IMR-90 (cell line): ENCODE measurements around the gene TMEM256. TPM values are rescaled to one million over a fixed set of nuclear protein-coding genes. Genes with fewer than 3 reads are reported as not detected.

Source experiments
- ATAC-seq: fragments of 200-7000 bp; cut with Tn5 transposase; 2 replicates; pipeline ENCODE4 v1.9.1; 2020; ENCODE audit warnings: low read depth, mild to moderate bottlenecking, moderate library complexity
- BruUV-seq: library from RNA; stranded (reverse); fragments of 400-500 nt; replicated peaks from 2 replicates; lab custom pipeline; 2021; lab: Mats Ljungman, UMichigan
- CTCF ChIA-PET: fragments of 300-600 bp; formaldehyde crosslinking; extraction: SDS; loops from one replicate; lab custom pipeline; 2021; ENCODE audit warnings: antibody characterized with exemption; lab: Yijun Ruan, JAX
- POLR2A ChIA-PET: fragments of 300-600 bp; sonication (Branson Sonifier 250); formaldehyde crosslinking; loops from one replicate; lab custom pipeline; 2022; ENCODE audit warnings: antibody characterized with exemption; ENCODE audit not compliant: unreplicated experiment; lab: Charles Lee
- DNase-seq: peaks from one replicate; pipeline ENCODE4 v3.0.0; 2013
- H2AFZ ChIP-seq: replicated peaks from 2 replicates; pipeline ENCODE3; 2013; ENCODE audit warnings: low read length, mild to moderate bottlenecking; ENCODE audit not compliant: poor library complexity
- H2AK5ac ChIP-seq: 2 replicates; pipeline ENCODE4 v1.6.1; 2013; ENCODE audit warnings: low read depth, low read length, inconsistent platforms
- H2AK9ac ChIP-seq: replicated peaks from 2 replicates; pipeline ENCODE3; 2013; ENCODE audit warnings: mild to moderate bottlenecking, low read depth, low read length, moderate library complexity; ENCODE audit not compliant: poor library complexity
- H2BK120ac ChIP-seq: 2 replicates; pipeline ENCODE4 v1.6.1; 2013; ENCODE audit warnings: low read depth, low read length, inconsistent platforms
- H2BK15ac ChIP-seq: 3 replicates; pipeline ENCODE4 v1.6.1; 2013; ENCODE audit warnings: low read depth, low read length, inconsistent platforms
- H2BK20ac ChIP-seq: 2 replicates; pipeline ENCODE4 v1.6.1; 2013; ENCODE audit warnings: low read depth, mild to moderate bottlenecking, inconsistent platforms, low read length, moderate library complexity
- H2BK5ac ChIP-seq: 2 replicates; pipeline ENCODE4 v1.6.1; 2013; ENCODE audit warnings: mild to moderate bottlenecking, low read depth, low read length, inconsistent platforms; ENCODE audit not compliant: poor library complexity, severe bottlenecking
- H3K14ac ChIP-seq: replicated peaks from 2 replicates; pipeline ENCODE4 v1.6.1; 2013; ENCODE audit warnings: low read depth, low read length, inconsistent platforms
- H3K18ac ChIP-seq: 2 replicates; pipeline ENCODE4 v1.6.1; 2013; ENCODE audit warnings: low read depth, low read length, control low read depth
- H3K23ac ChIP-seq: 2 replicates; pipeline ENCODE4 v1.6.1; 2013; ENCODE audit warnings: low read depth, low read length, inconsistent platforms
- H3K27ac ChIP-seq: 2 replicates; pipeline ENCODE4 v1.5.1; 2013; ENCODE audit warnings: mild to moderate bottlenecking, control low read depth, low read length; ENCODE audit not compliant: insufficient read depth
- H3K27me3 ChIP-seq: 2 replicates; pipeline ENCODE4 v1.6.1; 2013; ENCODE audit warnings: low read length; ENCODE audit not compliant: control insufficient read depth, insufficient read depth
- H3K36me3 ChIP-seq: 2 replicates; pipeline ENCODE4 v1.6.1; 2013; ENCODE audit warnings: low read length, mixed read lengths; ENCODE audit not compliant: control insufficient read depth, insufficient read depth
- H3K4ac ChIP-seq: 2 replicates; pipeline ENCODE4 v1.6.1; 2013; ENCODE audit warnings: low read depth, low read length, inconsistent platforms
- H3K4me1 ChIP-seq: 2 replicates; pipeline ENCODE4 v1.6.1; 2013; ENCODE audit warnings: low read length, mixed read lengths; ENCODE audit not compliant: control insufficient read depth, insufficient read depth
- H3K4me2 ChIP-seq: 2 replicates; pipeline ENCODE4 v1.6.1; 2013; ENCODE audit warnings: low read depth, mild to moderate bottlenecking, control low read depth, low read length, moderate library complexity
- H3K4me3 ChIP-seq: 2 replicates; pipeline ENCODE4 v1.5.1; 2013; ENCODE audit warnings: low read depth, mild to moderate bottlenecking, control low read depth, low read length, moderate library complexity; ENCODE audit not compliant: insufficient read depth
- H3K56ac ChIP-seq: 2 replicates; pipeline ENCODE4 v1.6.1; 2013; ENCODE audit warnings: low read length, inconsistent platforms; ENCODE audit not compliant: insufficient read depth; ENCODE audit errors: extremely low read depth
- H3K79me1 ChIP-seq, 2 experiments: 2 replicates each; pipeline ENCODE4 v1.6.1; 2013; ENCODE audit warnings: low read length in 2 of 2, inconsistent platforms in 1 of 2, low read depth in 1 of 2
- H3K9ac ChIP-seq: 2 replicates; pipeline ENCODE4 v1.6.1; 2013; ENCODE audit warnings: low read depth, low read length, control low read depth
- H3K9me1 ChIP-seq: 2 replicates; pipeline ENCODE4 v1.6.1; 2013; ENCODE audit warnings: low read length, inconsistent platforms; ENCODE audit not compliant: insufficient read depth
- H3K9me3 ChIP-seq: 2 replicates; pipeline ENCODE4 v1.6.1; 2013; ENCODE audit warnings: low read length; ENCODE audit not compliant: control insufficient read depth, insufficient read depth
- H4K20me1 ChIP-seq: 2 replicates; pipeline ENCODE4 v1.6.1; 2013; ENCODE audit warnings: low read length, inconsistent platforms; ENCODE audit not compliant: insufficient read depth
- H4K5ac ChIP-seq: 2 replicates; pipeline ENCODE4 v1.6.1; 2013; ENCODE audit warnings: mild to moderate bottlenecking, low read depth, low read length, control low read depth
- H4K8ac ChIP-seq, 2 experiments: 2 replicates each; pipeline ENCODE4 v1.6.1; 2013; ENCODE audit warnings: low read depth in 2 of 2, low read length in 2 of 2, control low read depth in 1 of 2, inconsistent platforms in 1 of 2
- H4K91ac ChIP-seq: 2 replicates; pipeline ENCODE4 v1.6.1; 2013; ENCODE audit warnings: low read depth, low read length, inconsistent platforms; ENCODE audit not compliant: insufficient read depth
- BHLHE40 ChIP-seq: fragments of 150-350 bp; IDR thresholded peaks from 2 replicates; pipeline ENCODE4 v1.6.1; 2016; ENCODE audit warnings: mild to moderate bottlenecking, low read depth, low read length
- CHD1 ChIP-seq: IDR thresholded peaks from 2 replicates; pipeline ENCODE4 v1.6.1; 2012; ENCODE audit warnings: low read depth, low read length, improper control_type of control experiment
- MXI1 ChIP-seq: IDR thresholded peaks from 2 replicates; pipeline ENCODE4 v1.6.1; 2012; ENCODE audit warnings: low read depth, mild to moderate bottlenecking, low read length, moderate library complexity, borderline replicate concordance
- NFE2L2 ChIP-seq: fragments of 150-350 bp; IDR thresholded peaks from 2 replicates; pipeline ENCODE4 v1.6.1; 2016; ENCODE audit warnings: low read depth, mild to moderate bottlenecking, low read length
- SMC3 ChIP-seq: fragments of 150-350 bp; IDR thresholded peaks from 2 replicates; pipeline ENCODE4 v1.6.1; 2016; ENCODE audit warnings: low read depth, mild to moderate bottlenecking, antibody characterized with exemption, low read length, moderate library complexity
- WGBS, 2 experiments: methylation state at CpG; one replicate each; pipeline versions ENCODE4 v1.1.5 to v1.1.7; 2013; ENCODE audit warnings: missing lambda C conversion rate in 2 of 2; ENCODE audit not compliant: insufficient read length in 1 of 2; ENCODE audit errors: extremely low coverage in 2 of 2; 5-methylcytosine and 5-hydroxymethylcytosine counted together
- dilution Hi-C: fragments of 300-500 bp; cut with HindIII; formaldehyde crosslinking; loops from one replicate; pipeline ENCODE4 v1.14.3; 2018; ENCODE audit warnings: low sequenced_read_pairs; ENCODE audit not compliant: unreplicated experiment
- in situ Hi-C: fragments of 300-500 bp; cut with MboI; formaldehyde crosslinking; loops from 3 replicates; pipeline ENCODE4 v1.14.3; 2019; ENCODE audit warnings: low sequenced_read_pairs, inconsistent platforms, mixed read lengths
- intact Hi-C: fragments of 100-400 bp; cut with micrococcal nuclease; formaldehyde crosslinking; loops from 2 replicates; pipeline ENCODE4 v1.10.0; 2022
- polyA plus RNA-seq, 3 experiments: library from polyadenylated mRNA; depleted of rRNA; stranded (reverse); fragments of >200 nt; gene quantifications; 2 replicates each; pipeline ENCODE4 v1.2.3, GENCODE V29; 2012; ENCODE audit warnings: low replicate concordance in 1 of 3
- total RNA-seq: library from RNA; depleted of rRNA; stranded (reverse); fragments of >200 nt; gene quantifications from 2 replicates; pipeline ENCODE4 v1.2.3, GENCODE V29; 2012
- TF ChIP-seq, protein P1 (sequence below): fragments of 150-350 bp; IDR thresholded peaks from 2 replicates; pipeline ENCODE4 v1.6.1; 2017; ENCODE audit warnings: mild to moderate bottlenecking, antibody characterized with exemption, low read length, low read depth

Gene TMEM256
- total and polyA plus RNA-seq, 2 of the 4 experiments (the other 2 are of a cell fraction) = 38.4 to 174 TPM

DNA sequence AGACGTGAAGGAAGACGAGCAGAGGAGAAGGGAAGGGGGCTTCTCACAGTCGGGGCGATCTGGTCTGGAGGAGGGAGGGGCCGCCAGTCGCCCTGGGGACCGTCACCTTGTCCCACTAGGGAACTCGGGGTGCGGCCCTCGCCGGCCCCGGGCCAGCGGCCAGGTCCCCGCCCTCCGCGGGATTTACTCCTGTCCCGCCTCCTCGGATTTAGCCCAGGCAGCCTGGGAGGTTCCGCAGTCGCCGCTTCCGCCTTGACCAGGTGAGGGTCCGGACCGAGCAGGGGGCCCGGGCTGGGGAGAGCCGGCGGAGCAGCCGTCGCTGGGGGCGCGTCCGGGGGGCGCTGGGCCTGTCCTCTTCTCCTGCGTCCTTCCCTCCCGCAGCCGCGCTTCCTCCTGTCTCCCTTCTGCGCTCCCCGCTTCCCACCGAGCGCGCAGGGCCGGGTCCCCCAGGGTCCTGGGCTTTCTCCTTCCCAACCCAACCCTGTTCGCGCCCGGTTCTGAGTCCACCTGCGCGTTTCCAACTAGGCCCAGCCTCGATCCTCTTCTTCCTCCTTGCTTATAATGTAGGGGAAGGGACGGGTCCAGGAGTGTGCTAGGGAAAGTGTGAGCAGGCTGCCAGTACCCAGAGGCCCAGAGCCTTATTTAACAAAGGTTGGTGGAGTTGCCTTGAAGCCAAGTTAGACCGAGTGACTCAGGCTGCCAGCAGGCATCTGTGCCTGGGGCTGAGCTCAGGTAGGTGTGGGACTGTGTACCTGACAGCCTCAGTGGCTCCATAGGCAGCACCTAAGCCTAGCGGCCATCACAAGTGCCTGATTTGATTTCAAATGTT, 22.8 kb downstream of the TMEM256 start, which contains the start of gene TNK1:
TNK1 (plus strand) TSS at position 235 of the 829 bp plus-strand sequence. CDS start 1,838 bp downstream, outside the sequence.
- Histone ChIP-seq H4K5ac (no peak within 1 kb of the TSS), H2BK15ac (no peak within 1 kb of the TSS), H3K9me1 (peaks cover 2% of the 10 kb centered on the region; the same call in 1 of the 2 replicates), H3K79me1 (no peaks in the 10 kb centered on the region), H3K9me3 (peaks cover 8% of the 10 kb centered on the region; the same call in 1 of the 2 replicates), H4K91ac (no peak within 1 kb of the TSS), H4K20me1 (no peaks in the 10 kb centered on the region), H3K4ac (no peak within 1 kb of the TSS), H2AK9ac (peak within 1 kb of the TSS; percentile 57), H3K9ac (no peak within 1 kb of the TSS; the same call in 1 of the 2 replicates), H2BK5ac (no peak within 1 kb of the TSS), H3K4me3 (peak within 1 kb of the TSS; percentile 11; the same call in 1 of the 2 replicates), H3K4me2 (peak within 1 kb of the TSS; percentile 3), H3K27ac (no peak within 1 kb of the TSS), H2BK120ac (no peak within 1 kb of the TSS), H2AFZ (peak within 1 kb of the TSS; percentile 84), H3K36me3 (no peaks in the 10 kb centered on the region), H3K27me3 (peaks cover 26% of the 10 kb centered on the region), H2AK5ac (peak within 1 kb of the TSS; percentile 44; the same call in 1 of the 2 replicates), H3K23ac (no peak within 1 kb of the TSS; the same call in 1 of the 2 replicates), H2BK20ac (no peak within 1 kb of the TSS), H3K18ac (no peak within 1 kb of the TSS), H3K56ac (no peak within 1 kb of the TSS), H4K8ac (no peak within 1 kb of the TSS; a peak in 1 of 4 replicates), H3K14ac (no peak within 1 kb of the TSS), H3K4me1 (peaks cover 7% of the 10 kb centered on the region; the same call in 1 of the 2 replicates)
- CTCF ChIA-PET = no interaction called here
- no peak for DNase-seq
- TF ChIP-seq, protein P1, sequence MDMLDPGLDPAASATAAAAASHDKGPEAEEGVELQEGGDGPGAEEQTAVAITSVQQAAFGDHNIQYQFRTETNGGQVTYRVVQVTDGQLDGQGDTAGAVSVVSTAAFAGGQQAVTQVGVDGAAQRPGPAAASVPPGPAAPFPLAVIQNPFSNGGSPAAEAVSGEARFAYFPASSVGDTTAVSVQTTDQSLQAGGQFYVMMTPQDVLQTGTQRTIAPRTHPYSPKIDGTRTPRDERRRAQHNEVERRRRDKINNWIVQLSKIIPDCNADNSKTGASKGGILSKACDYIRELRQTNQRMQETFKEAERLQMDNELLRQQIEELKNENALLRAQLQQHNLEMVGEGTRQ = no peak
- TF ChIP-seq BHLHE40 = no peak
- no peak for TF ChIP-seq SMC3
- TF ChIP-seq CHD1 = no peak
- TF ChIP-seq MXI1 = no peak
- TF ChIP-seq NFE2L2 = no peak
- POLR2A ChIA-PET = interaction anchor here (0.6 kb wide), 1 partner anchor 12 kb away, joined by 4 read pairs; no protein-coding TSS in a partner anchor
- ATAC-seq = peak; percentile 4; the same call in 1 of the 2 replicates
- no TSS peak for BruUV-seq
- in situ Hi-C loops (no loop called here), dilution Hi-C loops (no loop called here), intact Hi-C loops (no loop called here)
- WGBS, 2 experiments = 5% methylated on average over 23 of the region's 52 CpGs; no CpG with 5 or more reads in 1 of the 2 experiments
